PFSK-1 (cell line): Measurements from ENCODE around the gene ZNF17.

Experiments used
- FOXP2 ChIP-seq: optimal IDR thresholded peaks from 2 replicates; pipeline ENCODE3; 2011; ENCODE audit warnings: borderline replicate concordance, control low read depth, inconsistent platforms; ENCODE audit not compliant: insufficient read depth; ENCODE audit errors: extremely low read length, extremely low read depth
- POLR2AphosphoS5 ChIP-seq: IDR thresholded peaks from 2 replicates; pipeline ENCODE4 v1.6.1; 2012; ENCODE audit warnings: low read depth, mild to moderate bottlenecking, control low read depth, low read length, moderate library complexity
- SIN3A ChIP-seq: IDR thresholded peaks from 2 replicates; pipeline ENCODE4 v1.6.1; 2012; ENCODE audit warnings: mild to moderate bottlenecking, low read length, moderate library complexity, borderline replicate concordance; ENCODE audit not compliant: insufficient read depth
- TAF1 ChIP-seq: IDR thresholded peaks from 2 replicates; pipeline ENCODE4 v1.6.1; 2012; ENCODE audit warnings: low read length, control low read depth, borderline replicate concordance; ENCODE audit not compliant: insufficient read depth
- TF ChIP-seq, protein P1 (sequence below), 2 experiments: IDR thresholded peaks; 2 replicates each; pipeline versions ENCODE4 v1.6.1 to v1.8.0; 2011 to 2012; ENCODE audit warnings: low read depth in 2 of 2, low read length in 2 of 2, control low read depth in 1 of 2, inconsistent platforms in 1 of 2, mild to moderate bottlenecking in 1 of 2, moderate library complexity in 1 of 2; ENCODE audit not compliant: insufficient read depth in 1 of 2

DNA sequence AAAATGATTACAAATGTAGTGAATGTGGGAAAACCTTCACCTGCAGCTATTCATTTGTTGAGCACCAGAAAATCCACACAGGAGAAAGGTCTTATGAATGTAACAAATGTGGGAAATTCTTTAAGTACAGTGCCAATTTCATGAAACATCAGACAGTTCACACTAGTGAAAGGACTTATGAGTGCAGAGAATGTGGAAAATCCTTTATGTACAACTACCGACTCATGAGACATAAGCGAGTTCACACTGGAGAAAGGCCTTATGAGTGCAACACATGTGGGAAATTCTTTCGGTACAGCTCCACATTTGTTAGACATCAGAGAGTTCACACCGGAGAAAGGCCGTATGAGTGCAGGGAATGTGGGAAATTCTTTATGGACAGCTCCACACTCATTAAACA is 12.1 kb upstream of the ZNF17 start:
- TF ChIP-seq POLR2AphosphoS5 (no peak), SIN3A (no peak), TAF1 (no peak), FOXP2 (no peak)
- TF ChIP-seq, protein P1, sequence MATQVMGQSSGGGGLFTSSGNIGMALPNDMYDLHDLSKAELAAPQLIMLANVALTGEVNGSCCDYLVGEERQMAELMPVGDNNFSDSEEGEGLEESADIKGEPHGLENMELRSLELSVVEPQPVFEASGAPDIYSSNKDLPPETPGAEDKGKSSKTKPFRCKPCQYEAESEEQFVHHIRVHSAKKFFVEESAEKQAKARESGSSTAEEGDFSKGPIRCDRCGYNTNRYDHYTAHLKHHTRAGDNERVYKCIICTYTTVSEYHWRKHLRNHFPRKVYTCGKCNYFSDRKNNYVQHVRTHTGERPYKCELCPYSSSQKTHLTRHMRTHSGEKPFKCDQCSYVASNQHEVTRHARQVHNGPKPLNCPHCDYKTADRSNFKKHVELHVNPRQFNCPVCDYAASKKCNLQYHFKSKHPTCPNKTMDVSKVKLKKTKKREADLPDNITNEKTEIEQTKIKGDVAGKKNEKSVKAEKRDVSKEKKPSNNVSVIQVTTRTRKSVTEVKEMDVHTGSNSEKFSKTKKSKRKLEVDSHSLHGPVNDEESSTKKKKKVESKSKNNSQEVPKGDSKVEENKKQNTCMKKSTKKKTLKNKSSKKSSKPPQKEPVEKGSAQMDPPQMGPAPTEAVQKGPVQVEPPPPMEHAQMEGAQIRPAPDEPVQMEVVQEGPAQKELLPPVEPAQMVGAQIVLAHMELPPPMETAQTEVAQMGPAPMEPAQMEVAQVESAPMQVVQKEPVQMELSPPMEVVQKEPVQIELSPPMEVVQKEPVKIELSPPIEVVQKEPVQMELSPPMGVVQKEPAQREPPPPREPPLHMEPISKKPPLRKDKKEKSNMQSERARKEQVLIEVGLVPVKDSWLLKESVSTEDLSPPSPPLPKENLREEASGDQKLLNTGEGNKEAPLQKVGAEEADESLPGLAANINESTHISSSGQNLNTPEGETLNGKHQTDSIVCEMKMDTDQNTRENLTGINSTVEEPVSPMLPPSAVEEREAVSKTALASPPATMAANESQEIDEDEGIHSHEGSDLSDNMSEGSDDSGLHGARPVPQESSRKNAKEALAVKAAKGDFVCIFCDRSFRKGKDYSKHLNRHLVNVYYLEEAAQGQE (IDR thresholded peaks at IDR 0.05; ENCODE audit: insufficient read depth in 1 of 2, low read depth in 2 of 2, low read length in 2 of 2), result no peak
